ENCODE results near the gene SMAD5. TPM values are rescaled to one million over a fixed set of nuclear protein-coding genes. Genes with fewer than 3 reads are reported as not detected.

Gene SMAD5
- total and polyA plus RNA-seq, 2 of the 4 experiments (the other 2 are of a cell fraction), result 37.4 to 101 TPM

- Histone ChIP-seq H2BK120ac (ENCODE audit: low read depth, low read length) (no peak overlapping the region), H3K14ac (replicated peaks; ENCODE audit: low read depth, low read length) (no peak overlapping the region), H3K18ac (ENCODE audit: low read depth, low read length) (no peak overlapping the region), H4K20me1 (ENCODE audit: insufficient read depth, low read length) (no peaks in the 10 kb centered on the region), H3K23ac (ENCODE audit: low read depth, low read length) (no peak overlapping the region), H2BK20ac (ENCODE audit: low read depth, low read length) (no peak overlapping the region), H3K27ac (ENCODE audit: insufficient read depth, low read length) (no peak overlapping the region), H2AK9ac (replicated peaks; ENCODE audit: low read depth, low read length, poor library complexity) (no peak overlapping the region), H4K5ac (ENCODE audit: low read depth, low read length) (no peak overlapping the region), H3K4me2 (ENCODE audit: low read depth, low read length) (no peak overlapping the region), H3K9me3 (ENCODE audit: control insufficient read depth, insufficient read depth, low read length) (no peaks in the 10 kb centered on the region), H3K36me3 (ENCODE audit: control insufficient read depth, insufficient read depth, low read length) (no peaks in the 10 kb centered on the region), H2BK5ac (ENCODE audit: low read depth, low read length, poor library complexity, severe bottlenecking) (no peak overlapping the region), H3K27me3 (ENCODE audit: control insufficient read depth, insufficient read depth, low read length) (peaks cover 36% of the 10 kb centered on the region), H3K4ac (ENCODE audit: low read depth, low read length) (no peak overlapping the region), H4K8ac (ENCODE audit: low read depth in 2 of 2, low read length in 2 of 2) (no peak overlapping the region), H3K9me1 (ENCODE audit: insufficient read depth, low read length) (no peaks in the 10 kb centered on the region), H2AFZ (replicated peaks; ENCODE audit: low read length, poor library complexity) (no peak overlapping the region), H2AK5ac (ENCODE audit: low read depth, low read length) (no peak overlapping the region), H2BK15ac (ENCODE audit: low read depth, low read length) (no peak overlapping the region), H3K4me1 (ENCODE audit: control insufficient read depth, insufficient read depth, low read length) (no peaks in the 10 kb centered on the region), H3K56ac (ENCODE audit: extremely low read depth, insufficient read depth, low read length) (no peak overlapping the region), H3K79me1 (ENCODE audit: low read depth in 1 of 2, low read length in 2 of 2) (no peaks in the 10 kb centered on the region), H4K91ac (ENCODE audit: insufficient read depth, low read depth, low read length) (no peak overlapping the region), H3K4me3 (ENCODE audit: insufficient read depth, low read depth, low read length) (no peak overlapping the region), H3K9ac (ENCODE audit: low read depth, low read length) (no peak overlapping the region)
- CTCF ChIA-PET, result interaction anchor here (0.9 kb wide), 1 partner anchor 222 kb away, joined by 3 read pairs; no protein-coding TSS in a partner anchor
- BruUV-seq (replicated peaks), result no TSS peak
- POLR2A ChIA-PET (ENCODE audit: unreplicated experiment), result no interaction called here
- intact Hi-C loops (cut with micrococcal nuclease), result no loop called here
- in situ Hi-C loops (cut with MboI; ENCODE audit: low sequenced_read_pairs), result loop anchor here (25.0 kb wide), 1 partner anchor 440 kb away; no protein-coding TSS in a partner anchor
- dilution Hi-C loops (cut with HindIII; ENCODE audit: low sequenced_read_pairs, unreplicated experiment), result no loop called here
- DNase-seq, result no peak
- TF ChIP-seq NFE2L2 (IDR thresholded peaks at IDR 0.05; ENCODE audit: low read depth, low read length), result no peak
- no CpG with 5 or more reads among the region's 1 CpG for WGBS, 2 experiments (ENCODE audit: extremely low coverage in 2 of 2, insufficient read length in 1 of 2)
- ATAC-seq (ENCODE audit: low read depth), result no peak
Observed at GRCh38 chr5:136101884-136102283, 30.8 kb upstream of the SMAD5 start.
